ENCODE data around the gene GAB3.
"Not testable (repeated sequence)": the region's sequence is repeated elsewhere in the genome, so short reads cannot be mapped to it uniquely, and the experiment has no call there.

The GAB3 gene

DNA sequence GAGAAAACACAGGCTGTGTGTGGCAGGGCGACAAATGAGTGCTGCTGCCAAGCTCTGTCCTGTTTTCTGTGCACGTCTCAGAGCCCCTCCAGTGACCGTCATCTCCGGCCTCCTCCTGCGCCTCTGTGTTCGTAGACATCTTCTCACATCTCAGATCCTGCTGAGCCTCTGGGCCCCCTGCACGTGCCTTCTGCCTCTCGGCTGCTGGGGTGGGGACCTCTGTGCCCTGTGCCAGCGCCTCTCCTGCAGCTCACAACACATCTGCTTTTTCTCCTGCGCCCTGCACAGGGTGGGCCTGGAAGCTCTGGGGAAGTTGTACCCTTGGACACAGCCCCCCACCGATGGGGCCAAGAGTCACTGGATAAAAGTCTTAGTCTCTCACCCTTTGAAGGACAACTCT is 95.1 kb downstream of the GAB3 start:
- no peak for DNase-seq (ENCODE audit: low read depth)

DNA sequence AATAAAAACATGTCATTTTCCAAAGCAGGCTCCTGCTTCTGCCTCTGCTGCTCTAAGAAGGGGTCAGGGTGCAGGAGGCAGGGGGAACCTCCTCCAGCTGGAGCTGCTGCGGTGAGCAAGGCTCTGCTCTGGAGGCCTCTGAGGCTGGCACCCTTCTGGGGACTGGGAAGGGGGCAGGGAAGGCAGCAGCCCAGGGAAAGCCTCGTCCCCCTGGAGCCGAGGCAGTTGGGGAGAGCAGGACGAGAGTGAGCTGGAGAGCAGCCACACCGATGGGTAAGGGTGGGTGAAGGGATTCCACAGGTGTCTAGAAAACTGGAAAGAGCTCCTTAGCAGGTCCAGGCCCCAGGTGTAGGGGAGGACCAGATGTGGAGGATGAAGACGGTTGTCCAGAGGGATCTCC is 95.5 kb downstream of the GAB3 start:
- DNase-seq (ENCODE audit: low read depth) = no peak

DNA sequence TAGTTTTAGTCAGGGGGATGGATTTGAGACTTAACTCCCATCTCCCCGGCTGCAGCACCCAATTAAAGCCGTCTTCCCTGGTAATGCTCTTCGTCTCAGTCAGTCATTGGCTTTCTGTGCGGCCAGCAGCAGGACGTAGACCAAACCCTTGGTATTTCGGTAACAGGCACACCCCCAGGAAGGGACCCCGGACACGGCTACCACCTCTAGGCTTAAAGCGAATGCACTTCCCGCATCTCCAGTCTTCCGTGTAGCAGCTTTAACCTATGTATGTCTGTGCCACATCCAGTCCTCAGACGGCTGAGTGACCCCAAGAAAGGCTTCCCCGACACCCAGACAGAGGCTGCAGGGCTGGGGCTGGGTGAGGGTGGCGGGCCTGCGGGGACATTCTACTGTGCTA is 96.0 kb downstream of the GAB3 start:
- DNase-seq (ENCODE audit: low read depth) = no peak

GRCh38 chrX:154654372-154654771 is 96.5 kb downstream of the GAB3 start:
- no peak for DNase-seq (ENCODE audit: low read depth)

DNA sequence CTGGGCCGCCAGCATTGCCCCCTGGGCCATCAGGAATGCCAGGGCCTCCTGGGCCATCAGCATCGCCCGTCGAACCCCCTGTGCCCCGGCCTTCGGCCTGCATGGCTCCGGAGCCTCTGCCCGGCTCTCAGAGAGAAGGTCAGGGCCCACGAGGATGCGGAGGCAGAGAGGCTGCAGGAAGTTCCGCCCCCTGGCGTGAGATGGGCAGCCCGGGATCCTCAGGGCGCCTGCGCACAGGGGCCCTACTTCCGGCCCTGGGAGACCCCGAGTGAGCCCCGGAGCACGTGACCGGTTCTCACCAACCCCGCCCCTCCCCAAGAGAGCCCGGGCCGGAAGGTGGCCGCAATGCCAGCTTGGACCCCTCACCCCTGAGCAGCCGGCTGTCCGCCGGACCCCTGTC is 97.5 kb downstream of the GAB3 start, which contains the start of gene CTAG2:
CTAG2 (minus strand) TSS at position 167 of the 400 bp plus-strand sequence; CDS start at position 103, 64 bp downstream.
- not testable (repeated sequence) for DNase-seq (ENCODE audit: low read depth)

DNA sequence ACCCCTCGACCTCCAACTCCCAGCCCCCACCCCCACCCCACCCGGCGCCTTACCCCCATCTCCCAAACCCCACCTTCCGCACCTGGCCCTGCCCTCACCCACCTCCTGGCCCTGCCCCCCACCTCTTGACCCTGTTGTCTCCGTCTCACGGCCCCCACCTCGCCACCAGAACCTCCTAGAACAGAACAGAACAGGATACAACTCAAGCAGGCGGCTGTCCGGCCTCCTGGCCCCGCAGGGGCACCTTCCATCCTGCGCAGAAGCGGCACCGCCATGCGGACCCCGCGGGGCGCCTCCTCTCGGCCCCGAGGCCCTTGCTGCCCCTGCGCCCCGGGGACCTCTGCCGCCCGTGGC is 97.9 kb downstream of the GAB3 start:
- no peak for DNase-seq (ENCODE audit: low read depth)

GRCh38 chrX:154652311-154653047 is 98.4 kb downstream of the GAB3 start:
- no peak for DNase-seq (ENCODE audit: low read depth)

DNA sequence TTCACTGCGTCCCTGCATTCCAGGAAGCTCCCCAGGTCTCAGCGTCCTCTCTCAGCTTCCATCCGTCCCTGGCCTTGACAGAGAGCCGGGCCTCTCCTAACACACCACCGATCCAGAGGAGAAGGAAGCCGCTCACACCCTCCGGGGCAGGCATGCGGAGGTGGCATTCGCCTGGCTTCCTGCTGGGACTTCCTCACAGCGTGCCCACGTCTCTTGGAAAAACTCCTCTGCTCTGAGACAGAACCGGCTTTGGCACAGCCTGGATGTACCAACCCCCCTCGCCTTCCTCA is 100.7 kb downstream of the GAB3 start:
- DNase-seq (ENCODE audit: low read depth) = no peak

GRCh38 chrX:154649503-154650220 is 101.2 kb downstream of the GAB3 start:
- no peak for DNase-seq (ENCODE audit: low read depth)

DNA sequence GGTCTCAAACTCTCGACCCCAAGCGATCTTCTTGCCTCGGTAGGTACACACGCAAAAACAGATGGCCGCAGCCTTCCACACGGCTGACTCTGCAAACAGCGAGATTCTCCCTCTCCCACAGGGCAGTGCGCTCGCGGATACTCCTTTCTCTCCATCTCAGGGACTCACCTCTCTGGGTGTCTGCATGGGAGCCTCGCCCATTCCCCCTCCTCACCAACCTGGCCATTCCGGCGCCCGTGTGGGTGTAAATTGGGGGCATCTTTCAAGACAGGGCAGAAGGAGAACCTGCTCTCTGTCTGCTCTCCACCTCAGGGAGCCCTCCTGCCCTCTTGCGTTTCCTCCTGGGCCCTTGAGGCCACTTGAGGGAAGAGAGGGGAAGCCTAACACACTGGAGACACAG is 101.9 kb downstream of the GAB3 start:
- no peak for DNase-seq (ENCODE audit: low read depth)

- DNase-seq (ENCODE audit: low read depth) = not testable (repeated sequence)
Measured at GRCh38 chrX:154645745-154646378, 105.0 kb downstream of the GAB3 start.

DNA sequence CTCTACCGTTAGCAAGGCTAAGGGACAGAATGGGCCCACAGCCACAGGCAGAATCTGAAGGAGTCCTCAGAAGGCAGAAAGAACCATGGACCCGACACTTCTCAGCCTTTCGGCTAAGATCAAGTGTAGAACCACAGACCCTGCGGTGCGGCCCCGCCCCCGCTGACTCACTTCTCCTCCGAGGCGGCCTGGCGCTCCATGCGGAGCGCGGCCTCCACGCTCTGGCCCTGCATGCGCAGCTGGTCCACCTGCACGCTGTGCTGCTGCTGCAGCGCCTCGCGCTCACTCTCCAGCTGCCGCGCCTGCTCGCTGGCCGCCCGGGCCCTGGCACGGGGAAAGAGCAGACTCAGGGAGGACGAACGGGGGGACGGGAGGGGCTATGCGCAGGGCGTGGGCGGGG is 107.2 kb downstream of the GAB3 start:
- not testable (repeated sequence) for DNase-seq (ENCODE audit: low read depth)

- DNase-seq (ENCODE audit: low read depth) = not testable (repeated sequence)
Measured at GRCh38 chrX:154641740-154642139, 109.1 kb downstream of the GAB3 start.

- DNase-seq (ENCODE audit: low read depth) = not testable (repeated sequence)
Measured at GRCh38 chrX:154633661-154634060, 117.2 kb downstream of the GAB3 start.

DNA sequence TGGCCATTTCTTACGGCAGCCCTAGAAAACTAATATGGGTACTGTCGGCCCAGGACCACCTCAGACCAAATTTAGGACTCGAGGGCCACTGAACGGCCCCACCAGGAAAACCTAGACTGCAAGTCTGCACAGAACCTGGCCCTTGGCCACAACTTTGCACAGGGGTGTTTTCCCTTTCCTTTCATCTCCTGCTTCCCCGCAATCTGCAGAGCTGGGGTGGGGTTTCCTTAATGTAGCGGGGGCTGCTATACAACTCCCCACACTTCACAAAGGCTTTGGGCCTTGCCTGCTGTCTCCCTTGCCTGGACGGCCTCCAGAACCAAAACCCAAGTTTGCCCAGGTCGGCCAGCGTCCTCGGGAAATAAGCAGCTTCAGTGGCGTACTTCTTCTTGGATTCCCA is 119.9 kb downstream of the GAB3 start:
- not testable (repeated sequence) for DNase-seq (ENCODE audit: low read depth)

GRCh38 chrX:154628960-154629359 is 121.9 kb downstream of the GAB3 start:
- DNase-seq (ENCODE audit: low read depth) = not testable (repeated sequence)

All from activated T-cell treated with anti-CD3 and anti-CD28 coated beads for 24 hours (primary cell).